Vagina (tissue), 2 donors: Measurements from ENCODE around the gene HS3ST3B1. TPM values are rescaled to one million over a fixed set of nuclear protein-coding genes. Genes with fewer than 3 reads are reported as not detected.

ENCODE experiments used
- DNase-seq, 2 donors: peaks; one replicate each; pipeline ENCODE4 v3.0.0-alpha.2; 2017; ENCODE audit errors: extremely low spot score in 2 of 2
- H3K27ac ChIP-seq: fragments of 200-600 bp; sonication (generic); one replicate; pipeline ENCODE4 v1.5.1; 2019
- H3K27me3 ChIP-seq: fragments of 200-600 bp; sonication (generic); one replicate; pipeline ENCODE4 v1.5.1; 2019
- H3K36me3 ChIP-seq, 2 donors: fragments of 200-600 bp; sonication (generic); one replicate each; pipeline ENCODE4 v1.5.1; 2017 to 2019
- H3K4me1 ChIP-seq: fragments of 200-600 bp; sonication (generic); one replicate; pipeline ENCODE4 v1.5.1; 2019
- H3K4me3 ChIP-seq, 2 donors: fragments of 200-600 bp; sonication (generic); 1 replicate in 1 of 2; 2 replicates in 1 of 2; pipeline ENCODE4 v1.5.1; 2016 to 2019
- H3K9me3 ChIP-seq: fragments of 200-600 bp; sonication (generic); one replicate; pipeline ENCODE4 v1.5.1; 2019
- POLR2A ChIP-seq, 2 donors: fragments of 450-650 bp; IDR thresholded peaks; one replicate each; pipeline ENCODE4 v1.6.1; 2017; ENCODE audit warnings: antibody characterized with exemption in 2 of 2, mild to moderate bottlenecking in 2 of 2, moderate library complexity in 2 of 2
- POLR2AphosphoS5 ChIP-seq, 2 donors: sonication (generic); formaldehyde crosslinking; IDR thresholded peaks; one replicate each; pipeline ENCODE4 v1.9.0; 2017; ENCODE audit warnings: antibody characterized with exemption in 2 of 2, mild to moderate bottlenecking in 2 of 2, low read depth in 1 of 2; ENCODE audit not compliant: insufficient read depth in 1 of 2
- intact Hi-C: fragments of 100-400 bp; cut with DNase I; formaldehyde crosslinking; loops from one replicate; pipeline ENCODE4 v1.15.1; 2023
- total RNA-seq: library from RNA; depleted of rRNA; stranded (reverse); fragments of >200 nt; gene quantifications from one replicate; pipeline ENCODE4 v1.2.3, GENCODE V29; 2016
- TF ChIP-seq, protein P1 (sequence below), 3 experiments: fragments of 450-650 bp in 2 of 3; fragments of 200-600 bp in 1 of 3; sonication (generic) in 1 of 3; IDR thresholded peaks; one replicate each; pipeline ENCODE4 v1.5.1; 2017 to 2019; ENCODE audit warnings: antibody characterized with exemption in 3 of 3, mild to moderate bottlenecking in 2 of 3, moderate library complexity in 2 of 3

The HS3ST3B1 gene
- total RNA-seq, 1 donor from 2014 or later, result 5.9 TPM

DNA sequence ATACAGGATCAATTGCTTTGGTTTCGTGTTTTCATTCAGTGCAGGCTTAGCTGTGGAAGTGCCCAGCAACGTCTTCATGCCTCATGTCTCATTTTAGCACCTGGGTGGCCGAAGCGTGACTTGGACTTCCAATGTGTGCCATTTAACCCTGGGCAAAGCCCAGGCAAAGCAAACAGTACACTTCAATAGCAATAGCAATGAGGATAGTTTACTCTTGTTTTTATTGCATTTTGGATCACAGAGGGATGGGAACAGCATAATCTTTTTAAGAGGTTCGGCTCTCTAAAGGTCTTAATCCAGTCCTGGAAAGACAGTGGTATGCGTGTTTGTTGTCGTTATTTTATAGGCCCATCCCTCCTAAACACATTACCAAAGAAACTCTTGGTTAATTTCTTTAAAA is 86.2 kb downstream of the HS3ST3B1 start:
- no peak for DNase-seq
- H3K4me3 ChIP-seq, result no peak overlapping the region

GRCh38 chr17:14389681-14390080 is 88.8 kb downstream of the HS3ST3B1 start:
- Histone ChIP-seq H3K36me3 (no peaks in the 10 kb centered on the region), H3K27me3 (no peaks in the 10 kb centered on the region), H3K27ac (no peak overlapping the region), H3K9me3 (no peaks in the 10 kb centered on the region), H3K4me1 (no peaks in the 10 kb centered on the region), H3K4me3 (no peak overlapping the region)
- no peak for DNase-seq
- TF ChIP-seq POLR2A (IDR thresholded peaks at IDR 0.05), result no peak
- TF ChIP-seq, protein P1, sequence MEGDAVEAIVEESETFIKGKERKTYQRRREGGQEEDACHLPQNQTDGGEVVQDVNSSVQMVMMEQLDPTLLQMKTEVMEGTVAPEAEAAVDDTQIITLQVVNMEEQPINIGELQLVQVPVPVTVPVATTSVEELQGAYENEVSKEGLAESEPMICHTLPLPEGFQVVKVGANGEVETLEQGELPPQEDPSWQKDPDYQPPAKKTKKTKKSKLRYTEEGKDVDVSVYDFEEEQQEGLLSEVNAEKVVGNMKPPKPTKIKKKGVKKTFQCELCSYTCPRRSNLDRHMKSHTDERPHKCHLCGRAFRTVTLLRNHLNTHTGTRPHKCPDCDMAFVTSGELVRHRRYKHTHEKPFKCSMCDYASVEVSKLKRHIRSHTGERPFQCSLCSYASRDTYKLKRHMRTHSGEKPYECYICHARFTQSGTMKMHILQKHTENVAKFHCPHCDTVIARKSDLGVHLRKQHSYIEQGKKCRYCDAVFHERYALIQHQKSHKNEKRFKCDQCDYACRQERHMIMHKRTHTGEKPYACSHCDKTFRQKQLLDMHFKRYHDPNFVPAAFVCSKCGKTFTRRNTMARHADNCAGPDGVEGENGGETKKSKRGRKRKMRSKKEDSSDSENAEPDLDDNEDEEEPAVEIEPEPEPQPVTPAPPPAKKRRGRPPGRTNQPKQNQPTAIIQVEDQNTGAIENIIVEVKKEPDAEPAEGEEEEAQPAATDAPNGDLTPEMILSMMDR (IDR thresholded peaks at IDR 0.05), result no peak
- intact Hi-C loops, result no loop called here

More for the DNA sequence above, 86.2 kb downstream of the HS3ST3B1 start:
- Histone ChIP-seq H3K27ac (no peak overlapping the region), H3K9me3 (no peaks in the 10 kb centered on the region), H3K4me1 (no peaks in the 10 kb centered on the region), H3K27me3 (no peaks in the 10 kb centered on the region), H3K36me3 (no peaks in the 10 kb centered on the region)
- intact Hi-C loops, result no loop called here
- no peak for TF ChIP-seq POLR2A (IDR thresholded peaks at IDR 0.05)
- TF ChIP-seq, protein P1 (IDR thresholded peaks at IDR 0.05), result no peak
- no peak for TF ChIP-seq POLR2AphosphoS5 (IDR thresholded peaks at IDR 0.05; ENCODE audit: insufficient read depth in 1 of 2, low read depth in 1 of 2)

GRCh38 chr17:14393723-14394122 is 92.8 kb downstream of the HS3ST3B1 start:
- Histone ChIP-seq H3K27ac (no peak overlapping the region), H3K4me1 (no peaks in the 10 kb centered on the region), H3K36me3 (no peaks in the 10 kb centered on the region), H3K9me3 (no peaks in the 10 kb centered on the region), H3K4me3 (no peak overlapping the region), H3K27me3 (no peaks in the 10 kb centered on the region)
- no peak for DNase-seq
- TF ChIP-seq POLR2AphosphoS5 (IDR thresholded peaks at IDR 0.05; ENCODE audit: insufficient read depth in 1 of 2, low read depth in 1 of 2) (no peak), POLR2A (IDR thresholded peaks at IDR 0.05) (no peak)
- TF ChIP-seq, protein P1 (IDR thresholded peaks at IDR 0.05), result no peak
- intact Hi-C loops, result no loop called here

GRCh38 chr17:14395255-14395654 is 94.4 kb downstream of the HS3ST3B1 start:
- H3K4me1 ChIP-seq, result no peaks in the 10 kb centered on the region
- TF ChIP-seq POLR2AphosphoS5 (IDR thresholded peaks at IDR 0.05; ENCODE audit: insufficient read depth in 1 of 2, low read depth in 1 of 2) (no peak), POLR2A (IDR thresholded peaks at IDR 0.05) (no peak)
- TF ChIP-seq, protein P1 (IDR thresholded peaks at IDR 0.05), result no peak

GRCh38 chr17:14396547-14396946 is 95.7 kb downstream of the HS3ST3B1 start:
- H3K9me3 ChIP-seq, result no peaks in the 10 kb centered on the region
- intact Hi-C loops, result no loop called here
- no peaks in the 10 kb centered on the region for H3K27me3 ChIP-seq
- H3K4me1 ChIP-seq, result no peaks in the 10 kb centered on the region
- H3K4me3 ChIP-seq, result no peak overlapping the region
- TF ChIP-seq POLR2AphosphoS5 (IDR thresholded peaks at IDR 0.05; ENCODE audit: insufficient read depth in 1 of 2, low read depth in 1 of 2), result no peak
- TF ChIP-seq POLR2A (IDR thresholded peaks at IDR 0.05), result no peak
- TF ChIP-seq, protein P1 (IDR thresholded peaks at IDR 0.05), result no peak
- no peaks in the 10 kb centered on the region for H3K36me3 ChIP-seq
- no peak overlapping the region for H3K27ac ChIP-seq
- DNase-seq, result no peak

More at GRCh38 chr17:14395255-14395654, 94.4 kb downstream of the HS3ST3B1 start:
- Histone ChIP-seq H3K27me3 (no peaks in the 10 kb centered on the region), H3K4me3 (no peak overlapping the region), H3K36me3 (no peaks in the 10 kb centered on the region), H3K9me3 (no peaks in the 10 kb centered on the region), H3K27ac (no peak overlapping the region)
- no peak for DNase-seq
- intact Hi-C loops, result no loop called here
